Testis (tissue), 2 donors: Measurements from ENCODE around the gene TUT7.

ENCODE experiments used
- POLR2A ChIP-seq: fragments of 450-650 bp; IDR thresholded peaks from one replicate; pipeline ENCODE4 v1.6.1; 2017; ENCODE audit warnings: antibody characterized with exemption, mild to moderate bottlenecking, moderate library complexity
- TF ChIP-seq, protein P1 (sequence below), 3 experiments: fragments of 450-650 bp in 2 of 3; fragments of 200-600 bp in 1 of 3; sonication (generic) in 1 of 3; IDR thresholded peaks; one replicate each; pipeline ENCODE4 v1.5.1; 2016 to 2019; ENCODE audit warnings: antibody characterized with exemption in 3 of 3, mild to moderate bottlenecking in 2 of 3, moderate library complexity in 1 of 3

GRCh38 chr9:86300701-86301100, 53.5 kb downstream of the TUT7 start:
- TF ChIP-seq, protein P1, sequence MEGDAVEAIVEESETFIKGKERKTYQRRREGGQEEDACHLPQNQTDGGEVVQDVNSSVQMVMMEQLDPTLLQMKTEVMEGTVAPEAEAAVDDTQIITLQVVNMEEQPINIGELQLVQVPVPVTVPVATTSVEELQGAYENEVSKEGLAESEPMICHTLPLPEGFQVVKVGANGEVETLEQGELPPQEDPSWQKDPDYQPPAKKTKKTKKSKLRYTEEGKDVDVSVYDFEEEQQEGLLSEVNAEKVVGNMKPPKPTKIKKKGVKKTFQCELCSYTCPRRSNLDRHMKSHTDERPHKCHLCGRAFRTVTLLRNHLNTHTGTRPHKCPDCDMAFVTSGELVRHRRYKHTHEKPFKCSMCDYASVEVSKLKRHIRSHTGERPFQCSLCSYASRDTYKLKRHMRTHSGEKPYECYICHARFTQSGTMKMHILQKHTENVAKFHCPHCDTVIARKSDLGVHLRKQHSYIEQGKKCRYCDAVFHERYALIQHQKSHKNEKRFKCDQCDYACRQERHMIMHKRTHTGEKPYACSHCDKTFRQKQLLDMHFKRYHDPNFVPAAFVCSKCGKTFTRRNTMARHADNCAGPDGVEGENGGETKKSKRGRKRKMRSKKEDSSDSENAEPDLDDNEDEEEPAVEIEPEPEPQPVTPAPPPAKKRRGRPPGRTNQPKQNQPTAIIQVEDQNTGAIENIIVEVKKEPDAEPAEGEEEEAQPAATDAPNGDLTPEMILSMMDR (IDR thresholded peaks at IDR 0.05), result no peak
- no peak for TF ChIP-seq POLR2A
